GM10266 (cell line): ENCODE data around the gene PHACTR3.

Source experiments
- DNase-seq: peaks from one replicate; pipeline ENCODE4 v3.0.0; 2012; ENCODE audit errors: extremely low spot score
- CTCF ChIP-seq: IDR thresholded peaks from 2 replicates; pipeline ENCODE4 v1.5.1; 2012; ENCODE audit warnings: mild to moderate bottlenecking, low read depth; ENCODE audit not compliant: control insufficient read depth, insufficient read depth; ENCODE audit errors: missing control alignments

PHACTR3 gene

GRCh38 chr20:59584278-59584925 is 19.9 kb upstream of the PHACTR3 start:
- no peak for DNase-seq
- no peak for TF ChIP-seq CTCF

- no peak for TF ChIP-seq CTCF
- DNase-seq = no peak
These were observed 18.5 kb upstream of the PHACTR3 start for GRCh38 chr20:59585714-59586409.

- DNase-seq = no peak
- TF ChIP-seq CTCF = no peak
These were observed 17.7 kb upstream of the PHACTR3 start for GRCh38 chr20:59586613-59587012.

GRCh38 chr20:59587570-59587969 is 16.8 kb upstream of the PHACTR3 start:
- no peak for TF ChIP-seq CTCF
- DNase-seq = no peak

GRCh38 chr20:59588236-59588855 is 16.0 kb upstream of the PHACTR3 start:
- TF ChIP-seq CTCF = no peak
- no peak for DNase-seq

GRCh38 chr20:59589086-59589684 is 15.2 kb upstream of the PHACTR3 start:
- no peak for TF ChIP-seq CTCF
- DNase-seq = no peak
